WTC11 (cell line): ENCODE data around the gene MRPS14.

ENCODE experiments used
- CTCF ChIP-seq: fragments of 200-600 bp; IDR thresholded peaks from 2 replicates; pipeline ENCODE4 v1.8.0; 2022; ENCODE audit warnings: antibody characterized with exemption
- ESRRA ChIP-seq: sonication (generic); formaldehyde crosslinking; IDR thresholded peaks from 2 replicates; pipeline ENCODE4 v1.8.1; 2022; ENCODE audit warnings: mild to moderate bottlenecking, missing genetic modification reagents, borderline replicate concordance
- MLX ChIP-seq: sonication (generic); formaldehyde crosslinking; IDR thresholded peaks from 2 replicates; pipeline ENCODE4 v1.8.1; 2023; ENCODE audit warnings: mild to moderate bottlenecking, missing genetic modification reagents, moderate library complexity
- TEAD4 ChIP-seq: sonication (generic); formaldehyde crosslinking; IDR thresholded peaks from 2 replicates; pipeline ENCODE4 v1.8.0; 2022; ENCODE audit warnings: mild to moderate bottlenecking, missing genetic modification reagents
- TF ChIP-seq, protein P1 (sequence below): sonication (generic); formaldehyde crosslinking; IDR thresholded peaks from 2 replicates; pipeline ENCODE4 v1.8.0; 2022; ENCODE audit warnings: mild to moderate bottlenecking, missing genetic modification reagents

GRCh38 chr1:175023043-175023921 lies at the start of gene MRPS14:
- TF ChIP-seq, protein P1, sequence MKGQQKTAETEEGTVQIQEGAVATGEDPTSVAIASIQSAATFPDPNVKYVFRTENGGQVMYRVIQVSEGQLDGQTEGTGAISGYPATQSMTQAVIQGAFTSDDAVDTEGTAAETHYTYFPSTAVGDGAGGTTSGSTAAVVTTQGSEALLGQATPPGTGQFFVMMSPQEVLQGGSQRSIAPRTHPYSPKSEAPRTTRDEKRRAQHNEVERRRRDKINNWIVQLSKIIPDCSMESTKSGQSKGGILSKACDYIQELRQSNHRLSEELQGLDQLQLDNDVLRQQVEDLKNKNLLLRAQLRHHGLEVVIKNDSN: no peak
- TF ChIP-seq ESRRA (CRISPR knock-in tag): no peak; the same call in 1 of the 2 replicates
- no peak for TF ChIP-seq CTCF
- TF ChIP-seq TEAD4 (CRISPR knock-in tag): no peak
- TF ChIP-seq MLX (CRISPR knock-in tag): no peak
